Suprapubic skin (tissue), 3 donors: Measurements from ENCODE around the gene SIRT3.

ENCODE experiments used
- POLR2A ChIP-seq, 2 donors: fragments of 450-650 bp; IDR thresholded peaks; one replicate each; pipeline ENCODE4 v1.6.1; 2017; ENCODE audit warnings: antibody characterized with exemption in 2 of 2, mild to moderate bottlenecking in 2 of 2, moderate library complexity in 2 of 2
- TF ChIP-seq, protein P1 (sequence below), 2 donors: fragments of 200-600 bp in 1 of 2; fragments of 450-650 bp in 1 of 2; sonication (generic) in 1 of 2; IDR thresholded peaks; one replicate each; pipeline ENCODE4 v1.5.1; 2016 to 2019; ENCODE audit warnings: antibody characterized with exemption in 2 of 2, mild to moderate bottlenecking in 1 of 2, moderate library complexity in 1 of 2

DNA sequence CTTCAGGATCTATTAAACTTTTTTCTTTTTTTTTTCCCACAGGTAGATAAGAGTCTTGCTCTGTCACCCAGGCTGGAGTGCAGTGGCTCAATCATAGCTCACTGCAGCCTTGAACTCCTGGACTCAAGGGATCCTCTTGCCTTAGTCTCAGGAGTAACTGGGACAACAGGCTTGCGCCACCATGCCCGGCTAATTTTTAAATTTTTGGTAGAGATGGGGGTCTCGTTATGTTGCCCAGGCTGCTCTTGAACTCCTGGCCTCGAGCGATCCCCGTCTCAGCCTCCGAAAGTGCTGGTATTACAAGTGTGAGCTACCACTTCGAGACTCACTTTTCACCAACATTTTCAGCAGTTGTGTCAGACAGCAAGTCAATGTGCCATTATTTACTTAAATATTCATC lies 962 bp downstream of the SIRT3 start:
- TF ChIP-seq, protein P1, sequence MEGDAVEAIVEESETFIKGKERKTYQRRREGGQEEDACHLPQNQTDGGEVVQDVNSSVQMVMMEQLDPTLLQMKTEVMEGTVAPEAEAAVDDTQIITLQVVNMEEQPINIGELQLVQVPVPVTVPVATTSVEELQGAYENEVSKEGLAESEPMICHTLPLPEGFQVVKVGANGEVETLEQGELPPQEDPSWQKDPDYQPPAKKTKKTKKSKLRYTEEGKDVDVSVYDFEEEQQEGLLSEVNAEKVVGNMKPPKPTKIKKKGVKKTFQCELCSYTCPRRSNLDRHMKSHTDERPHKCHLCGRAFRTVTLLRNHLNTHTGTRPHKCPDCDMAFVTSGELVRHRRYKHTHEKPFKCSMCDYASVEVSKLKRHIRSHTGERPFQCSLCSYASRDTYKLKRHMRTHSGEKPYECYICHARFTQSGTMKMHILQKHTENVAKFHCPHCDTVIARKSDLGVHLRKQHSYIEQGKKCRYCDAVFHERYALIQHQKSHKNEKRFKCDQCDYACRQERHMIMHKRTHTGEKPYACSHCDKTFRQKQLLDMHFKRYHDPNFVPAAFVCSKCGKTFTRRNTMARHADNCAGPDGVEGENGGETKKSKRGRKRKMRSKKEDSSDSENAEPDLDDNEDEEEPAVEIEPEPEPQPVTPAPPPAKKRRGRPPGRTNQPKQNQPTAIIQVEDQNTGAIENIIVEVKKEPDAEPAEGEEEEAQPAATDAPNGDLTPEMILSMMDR (IDR thresholded peaks at IDR 0.05): no peak
- TF ChIP-seq POLR2A (IDR thresholded peaks at IDR 0.05): no peak
